Left lung (tissue), 10 donors: ENCODE measurements around the gene CPEB4. TPM values are rescaled to one million over a fixed set of nuclear protein-coding genes. Genes with fewer than 3 reads are reported as not detected.
A peak's percentile ranks its signal among the peaks of the same experiment; 100 is the strongest.

Experiments used
- ATAC-seq: fragments of 200-7000 bp; cut with Tn5 transposase; one replicate; pipeline ENCODE4 v1.9.1; 2020; ENCODE audit warnings: moderate library complexity
- DNase-seq, 4 donors: peaks; one replicate each; pipeline ENCODE4 v3.0.0-alpha.2; 2013 to 2020
- H3K27ac ChIP-seq, 2 donors: fragments of 200-600 bp; sonication (generic) in 1 of 2; one replicate each; pipeline versions ENCODE4 v1.5.0 to v1.8.0; 2020 to 2021
- H3K27me3 ChIP-seq, 2 donors: fragments of 200-600 bp; sonication (generic) in 1 of 2; one replicate each; pipeline versions ENCODE4 v1.5.0 to v1.8.0; 2020 to 2021
- H3K36me3 ChIP-seq, 2 donors: fragments of 200-600 bp; sonication (generic) in 1 of 2; one replicate each; pipeline versions ENCODE4 v1.5.0 to v1.8.0; 2020 to 2021
- H3K4me1 ChIP-seq, 2 donors: fragments of 200-600 bp; one replicate each; pipeline ENCODE4 v1.8.0; 2021
- H3K4me3 ChIP-seq, 2 donors: fragments of 200-600 bp; sonication (generic) in 1 of 2; one replicate each; pipeline versions ENCODE4 v1.5.0 to v1.8.0; 2020 to 2021; ENCODE audit warnings: mild to moderate bottlenecking in 1 of 2
- H3K9me3 ChIP-seq, 2 donors: fragments of 200-600 bp; sonication (generic) in 1 of 2; one replicate each; pipeline versions ENCODE4 v1.5.0 to v1.8.0; 2020 to 2021
- intact Hi-C, 2 donors: fragments of 100-400 bp; cut with DNase I; formaldehyde crosslinking; loops; one replicate each; pipeline versions ENCODE4 v1.11.2 to v1.14.2; 2022
- polyA plus RNA-seq, 6 donors: library from polyadenylated mRNA; unstranded; fragments of 120-200 nt; gene quantifications; one replicate each; pipeline ENCODE4 v1.2.1, GENCODE V29; 2013; ENCODE audit not compliant: insufficient read length in 6 of 6
- total RNA-seq, 2 donors: library from RNA; stranded (reverse); fragmentation: NEBNext Ultra II Directional; extraction: Animal tissue kit (Norgen Biotek cat#: 25700); gene quantifications; one replicate each; pipeline ENCODE4 v1.2.1, GENCODE V29; 2021
- TF ChIP-seq, protein P1 (sequence below), 2 donors: fragments of 200-600 bp; sonication (generic) in 1 of 2; IDR thresholded peaks; one replicate each; pipeline versions ENCODE4 v1.5.0 to v1.8.0; 2021; ENCODE audit warnings: antibody characterized with exemption in 2 of 2
- donor health status: DM: no; HTN: yes; CAD: no.
- donor health status: DM: no; HTN: no; CAD: no.

The CPEB4 gene
- total and polyA plus RNA-seq, 8 donors = 16.3 to 59.6 (median 18.0) TPM

DNA sequence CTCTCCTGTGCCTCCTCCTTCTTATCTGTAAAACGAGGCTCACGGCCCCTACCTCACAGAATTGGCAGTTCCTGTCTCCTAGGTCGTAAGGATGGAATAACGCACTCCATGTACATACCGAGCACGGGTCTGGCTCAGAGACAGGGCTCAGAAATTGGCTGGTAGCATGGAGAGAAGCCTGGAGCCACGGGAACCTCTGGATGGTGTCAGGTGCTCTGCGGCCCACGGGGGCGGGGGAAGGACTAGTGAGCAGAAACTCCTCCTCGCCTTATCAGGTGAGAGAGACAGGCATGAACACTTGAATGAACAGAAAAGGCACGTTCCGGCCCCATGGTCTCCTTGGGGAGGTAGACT lies 85.4 kb downstream of the CPEB4 start:
- H3K27me3 ChIP-seq = peaks cover 0 to 7% of the 10 kb centered on the region in 2 donors
- TF ChIP-seq, protein P1, sequence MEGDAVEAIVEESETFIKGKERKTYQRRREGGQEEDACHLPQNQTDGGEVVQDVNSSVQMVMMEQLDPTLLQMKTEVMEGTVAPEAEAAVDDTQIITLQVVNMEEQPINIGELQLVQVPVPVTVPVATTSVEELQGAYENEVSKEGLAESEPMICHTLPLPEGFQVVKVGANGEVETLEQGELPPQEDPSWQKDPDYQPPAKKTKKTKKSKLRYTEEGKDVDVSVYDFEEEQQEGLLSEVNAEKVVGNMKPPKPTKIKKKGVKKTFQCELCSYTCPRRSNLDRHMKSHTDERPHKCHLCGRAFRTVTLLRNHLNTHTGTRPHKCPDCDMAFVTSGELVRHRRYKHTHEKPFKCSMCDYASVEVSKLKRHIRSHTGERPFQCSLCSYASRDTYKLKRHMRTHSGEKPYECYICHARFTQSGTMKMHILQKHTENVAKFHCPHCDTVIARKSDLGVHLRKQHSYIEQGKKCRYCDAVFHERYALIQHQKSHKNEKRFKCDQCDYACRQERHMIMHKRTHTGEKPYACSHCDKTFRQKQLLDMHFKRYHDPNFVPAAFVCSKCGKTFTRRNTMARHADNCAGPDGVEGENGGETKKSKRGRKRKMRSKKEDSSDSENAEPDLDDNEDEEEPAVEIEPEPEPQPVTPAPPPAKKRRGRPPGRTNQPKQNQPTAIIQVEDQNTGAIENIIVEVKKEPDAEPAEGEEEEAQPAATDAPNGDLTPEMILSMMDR (IDR thresholded peaks at IDR 0.05) = no peak
- intact Hi-C loops = loop anchor here (2.0 to 10.0 kb wide), 2 partner anchors 355 to 359 kb away; partner anchors contain the start of gene BOD1 (in 1 of the 2)
- peak overlapping the region in 1 of 2 donors; percentile 13 for H3K27ac ChIP-seq
- H3K36me3 ChIP-seq = no peaks in the 10 kb centered on the region
- DNase-seq = peak in 2 of 4 donors; percentile 50 to 80
- peak overlapping the region; percentile 42 to 43 for H3K4me3 ChIP-seq
- ATAC-seq = peak; percentile 75
- peaks cover 0 to 19% of the 10 kb centered on the region in 2 donors for H3K4me1 ChIP-seq
- no peaks in the 10 kb centered on the region for H3K9me3 ChIP-seq

DNA sequence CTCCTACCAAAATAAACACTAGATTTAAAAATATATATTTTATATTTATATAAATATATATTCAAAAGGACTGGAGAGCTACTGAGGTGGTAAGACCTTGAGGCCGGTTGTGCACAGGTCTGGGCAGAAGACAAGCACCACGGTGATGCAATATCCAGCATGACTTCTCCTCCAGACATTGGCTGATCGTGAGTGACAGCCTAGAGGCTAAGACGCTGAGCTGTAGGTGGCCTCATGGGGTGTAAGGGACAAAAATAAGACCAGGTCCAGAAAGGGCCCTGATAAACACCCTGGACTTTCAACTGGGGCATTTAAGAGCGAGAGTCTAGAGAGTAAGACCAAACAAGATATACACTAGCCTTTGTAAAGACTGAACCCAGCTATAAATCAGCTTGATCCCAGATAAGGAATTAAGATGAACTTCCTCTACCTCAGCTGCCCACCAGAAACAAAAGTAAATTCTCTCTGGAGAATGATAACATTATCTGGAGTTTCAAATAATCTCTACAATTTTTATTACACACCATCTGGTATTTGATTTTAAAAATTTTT lies 86.6 kb downstream of the CPEB4 start:
- H3K27me3 ChIP-seq = peaks cover 0 to 13% of the 10 kb centered on the region in 2 donors
- H3K36me3 ChIP-seq = no peaks in the 10 kb centered on the region
- no peak overlapping the region for H3K27ac ChIP-seq
- H3K4me1 ChIP-seq = peaks cover 0 to 15% of the 10 kb centered on the region in 2 donors
- H3K9me3 ChIP-seq = no peaks in the 10 kb centered on the region
- no peak for DNase-seq
- H3K4me3 ChIP-seq = no peak overlapping the region
- no peak for ATAC-seq
- TF ChIP-seq, protein P1 (IDR thresholded peaks at IDR 0.05) = no peak
- intact Hi-C loops = loop anchor here in 1 of 2 donors (10.0 kb wide), 1 partner anchor 360 kb away; the partner anchor contains the start of gene BOD1

DNA sequence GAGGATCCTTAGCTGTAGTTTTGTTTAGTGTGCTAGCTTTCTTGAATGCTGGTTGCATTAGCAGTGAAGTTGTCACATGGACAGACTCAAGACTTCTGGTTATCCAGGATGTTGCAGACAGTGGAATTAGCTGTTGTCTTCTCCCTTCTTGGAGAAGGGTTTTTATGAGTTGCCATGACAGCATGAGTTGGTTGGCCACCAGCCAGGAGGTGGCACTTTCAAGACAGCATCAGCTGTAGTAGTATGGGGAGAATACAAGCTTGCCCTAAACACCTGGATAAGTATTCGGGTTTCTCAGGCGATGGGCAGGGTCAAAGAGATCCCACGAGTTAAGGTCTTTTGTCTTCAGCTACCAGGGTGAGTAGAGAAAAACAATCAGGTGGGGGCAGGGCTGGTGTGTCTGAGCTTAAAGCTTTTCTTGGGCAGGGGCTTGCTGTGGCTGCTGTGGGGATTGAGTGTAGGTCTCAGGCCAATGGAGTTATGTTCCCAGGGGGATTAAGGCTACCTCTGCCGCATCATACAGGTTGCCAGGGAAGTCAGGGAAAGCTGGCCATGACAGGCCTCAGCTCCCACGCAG lies 93.1 kb downstream of the CPEB4 start:
- DNase-seq = no peak
- ATAC-seq = no peak
- no peaks in the 10 kb centered on the region for H3K9me3 ChIP-seq
- H3K36me3 ChIP-seq = no peaks in the 10 kb centered on the region
- H3K27ac ChIP-seq = no peak overlapping the region
- TF ChIP-seq, protein P1 (IDR thresholded peaks at IDR 0.05) = no peak
- H3K4me1 ChIP-seq = no peaks in the 10 kb centered on the region
- intact Hi-C loops = no loop called here
- peaks cover 0 to 36% of the 10 kb centered on the region in 2 donors for H3K27me3 ChIP-seq
- no peak overlapping the region for H3K4me3 ChIP-seq

DNA sequence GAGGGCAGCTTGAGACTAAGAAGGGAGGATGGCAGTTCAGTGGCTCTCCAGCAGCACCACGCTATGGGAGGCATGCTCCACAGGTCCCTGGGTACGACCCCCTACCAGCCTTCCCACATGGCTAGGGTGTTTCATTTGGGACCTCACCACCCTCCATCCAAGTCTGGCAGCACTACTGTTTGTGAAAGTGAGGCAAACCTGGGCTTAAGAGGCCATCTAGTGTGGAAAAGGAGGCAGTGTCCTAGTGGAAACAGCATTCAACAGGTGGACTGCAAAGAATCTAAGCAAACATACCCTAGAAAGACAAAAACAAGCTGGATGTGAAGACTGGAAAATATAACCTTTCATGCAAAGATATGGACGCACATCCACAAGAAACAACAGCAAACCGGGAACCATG lies 96.1 kb downstream of the CPEB4 start:
- no peak overlapping the region for H3K4me3 ChIP-seq
- no peaks in the 10 kb centered on the region for H3K4me1 ChIP-seq
- ATAC-seq = peak; percentile 48
- intact Hi-C loops = no loop called here
- no peaks in the 10 kb centered on the region for H3K36me3 ChIP-seq
- H3K27me3 ChIP-seq = peaks cover 0 to 28% of the 10 kb centered on the region in 2 donors
- DNase-seq = no peak
- no peaks in the 10 kb centered on the region for H3K9me3 ChIP-seq
- TF ChIP-seq, protein P1 (IDR thresholded peaks at IDR 0.05) = no peak
- no peak overlapping the region for H3K27ac ChIP-seq

DNA sequence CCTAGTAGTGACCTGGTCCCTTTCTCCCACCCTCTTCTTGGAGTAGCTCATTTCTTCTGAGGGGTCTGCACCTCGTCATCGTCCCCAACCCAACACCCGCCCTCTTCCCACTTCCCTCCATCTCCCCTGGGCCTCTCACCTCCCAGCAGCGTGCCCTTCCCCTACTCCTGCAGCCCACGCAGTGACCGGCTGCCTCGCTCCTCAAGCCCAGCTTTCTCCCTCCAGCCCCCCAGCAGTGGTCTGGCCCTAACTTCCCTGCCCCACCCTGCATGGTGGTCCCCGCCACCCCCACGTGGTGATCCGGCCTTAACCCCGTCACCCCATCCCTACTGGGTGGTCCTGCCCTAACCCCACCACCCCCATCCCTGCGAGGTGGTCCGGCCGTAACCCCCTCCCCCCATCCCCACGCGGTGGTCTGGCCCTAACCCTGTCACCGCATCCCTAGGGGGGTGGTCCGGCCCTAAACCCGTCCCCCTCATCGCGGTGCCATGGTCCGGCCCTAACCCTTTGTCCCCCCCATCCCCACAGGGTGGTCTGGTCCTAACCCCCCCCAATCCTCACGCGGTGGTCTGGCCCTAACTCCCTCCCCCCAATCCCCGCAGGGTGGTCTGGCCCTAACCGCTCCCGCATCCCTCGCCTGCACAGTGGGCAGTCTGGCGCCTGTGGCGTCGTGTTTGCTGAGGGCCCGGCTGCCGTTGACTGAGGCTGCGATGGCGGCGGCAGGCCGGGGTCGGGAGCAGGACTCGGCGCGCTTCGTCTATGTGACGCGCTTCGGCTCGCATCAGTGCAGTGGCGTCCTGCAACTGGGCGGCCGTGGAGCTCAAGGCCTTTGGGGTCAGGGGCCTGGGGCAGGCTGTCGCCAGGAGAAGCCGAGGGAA lies 100.6 kb downstream of the CPEB4 start, which contains the start of gene C5orf47:
TSS of gene C5orf47 (plus strand) at position 617 of the 878 bp plus-strand sequence. CDS start at position 711, 94 bp downstream.
- no peak within 1 kb of the TSS for H3K4me3 ChIP-seq
- H3K27ac ChIP-seq = no peak within 1 kb of the TSS
- intact Hi-C loops = no loop called here
- DNase-seq (no peak), ATAC-seq (no peak)
- H3K27me3 ChIP-seq = no peaks in the 10 kb centered on the region
- H3K9me3 ChIP-seq = no peaks in the 10 kb centered on the region
- TF ChIP-seq, protein P1 (IDR thresholded peaks at IDR 0.05) = no peak
- H3K36me3 ChIP-seq = no peaks in the 10 kb centered on the region
- no peaks in the 10 kb centered on the region for H3K4me1 ChIP-seq
